Transverse colon (tissue), 4 donors: Measurements from ENCODE around the gene HSPA1L. TPM values are rescaled to one million over a fixed set of nuclear protein-coding genes. Genes with fewer than 3 reads are reported as not detected.
A peak's percentile ranks its signal among the peaks of the same experiment; 100 is the strongest.

ENCODE experiments used
- DNase-seq: peaks from one replicate; pipeline ENCODE4 v3.0.0-alpha.2; 2019
- H3K27ac ChIP-seq, 4 donors: fragments of 200-600 bp; sonication (generic); 2 replicates each; pipeline ENCODE4 v1.5.1; 2016 to 2018; ENCODE audit warnings: inconsistent platforms in 4 of 4
- H3K27me3 ChIP-seq: fragments of 200-600 bp; sonication (generic); 2 replicates; pipeline ENCODE4 v1.5.1; 2017; ENCODE audit warnings: inconsistent platforms
- H3K36me3 ChIP-seq, 4 donors: fragments of 200-600 bp; sonication (generic); 2 replicates each; pipeline ENCODE4 v1.5.1; 2017 to 2019; ENCODE audit warnings: inconsistent platforms in 4 of 4
- H3K4me1 ChIP-seq, 4 donors: fragments of 200-600 bp; sonication (generic); 2 replicates each; pipeline ENCODE4 v1.5.1; 2017 to 2020; ENCODE audit warnings: inconsistent platforms in 4 of 4
- H3K4me3 ChIP-seq, 4 donors: fragments of 200-600 bp; sonication (generic); 1 replicate in 1 of 4; 2 replicates in 3 of 4; pipeline versions ENCODE4 v1.5.1 to v1.6.1; 2017 to 2019; ENCODE audit warnings: inconsistent platforms in 4 of 4
- H3K9me3 ChIP-seq, 2 donors: fragments of 200-600 bp; sonication (generic); 2 replicates each; pipeline ENCODE4 v1.5.1; 2017 to 2019; ENCODE audit warnings: inconsistent platforms in 2 of 2
- CTCF ChIP-seq, 5 experiments: fragments of 200-600 bp in 3 of 5; fragments of 450-650 bp in 2 of 5; sonication (generic) in 3 of 5; IDR thresholded peaks; 1 replicate in 2 of 5; 2 replicates in 3 of 5; pipeline ENCODE4 v1.5.1; 2016 to 2017; ENCODE audit warnings: antibody characterized with exemption in 5 of 5, inconsistent platforms in 3 of 5, mild to moderate bottlenecking in 2 of 5, moderate library complexity in 1 of 5
- EP300 ChIP-seq: sonication (generic); formaldehyde crosslinking; IDR thresholded peaks from one replicate; pipeline ENCODE4 v1.6.1; 2017; ENCODE audit warnings: antibody characterized with exemption, low read depth
- POLR2A ChIP-seq: fragments of 450-650 bp; IDR thresholded peaks from one replicate; pipeline ENCODE4 v1.6.1; 2016; ENCODE audit warnings: antibody characterized with exemption, mild to moderate bottlenecking, moderate library complexity
- POLR2AphosphoS5 ChIP-seq, 3 donors: sonication (generic); formaldehyde crosslinking; IDR thresholded peaks; one replicate each; pipeline ENCODE4 v1.6.1; 2016; ENCODE audit warnings: antibody characterized with exemption in 3 of 3
- WGBS, 2 donors: methylation state at CpG; one replicate each; pipeline ENCODE4 v1.1.5; 2018; ENCODE audit warnings: low coverage in 1 of 2; 5-methylcytosine and 5-hydroxymethylcytosine counted together
- in situ Hi-C, 4 donors: fragments of 200-750 bp; cut with MboI; loops; one replicate each; pipeline versions ENCODE4 v1.15.0 to v1.15.1; 2017; ENCODE audit warnings: low sequenced_read_pairs in 3 of 4, low pct_ligation_motif_present in 1 of 4, low pct_unique_long_range_greater_than_20kb in 1 of 4
- intact Hi-C: fragments of 100-400 bp; cut with DNase I; formaldehyde crosslinking; loops from one replicate; pipeline ENCODE4 v1.15.1; 2023; ENCODE audit warnings: low total_unique reads
- total RNA-seq, 4 donors: library from RNA; depleted of rRNA; stranded (reverse); fragments of >200 nt; gene quantifications; one replicate each; pipeline ENCODE4 v1.1.0, GENCODE V29; 2016

Gene HSPA1L
- total RNA-seq, 4 donors from 2014 or later: 0.64 to 0.68 TPM; not detected in 2

GRCh38 chr6:31836047-31836473 lies 21.0 kb upstream of the HSPA1L start:
- in situ Hi-C loops: no loop called here
- no peak for TF ChIP-seq CTCF (IDR thresholded peaks at IDR 0.05)
- TF ChIP-seq EP300: no peak
- TF ChIP-seq POLR2AphosphoS5 (IDR thresholded peaks at IDR 0.05): no peak
- TF ChIP-seq POLR2A: no peak
- Histone ChIP-seq H3K9me3 (no peaks in the 10 kb centered on the region), H3K27me3 (no peaks in the 10 kb centered on the region), H3K27ac (peak overlapping the region; percentile 93 to 99 (median 97)), H3K4me1 (peaks cover 26 to 74% (median 58%) of the 10 kb centered on the region in 4 donors), H3K4me3 (peak overlapping the region in 3 of 4 donors; percentile 76 to 91 (median 89)), H3K36me3 (peaks cover 0 to 36% (median 16%) of the 10 kb centered on the region in 4 donors)
- 22 to 26% methylated on average over 6 to 14 of the region's 14 CpGs for WGBS, 2 donors
- intact Hi-C loops: loop anchor here (10.0 kb wide), 1 partner anchor 151 kb away; the partner anchor contains the start of gene LY6G5C
- DNase-seq: no peak

DNA sequence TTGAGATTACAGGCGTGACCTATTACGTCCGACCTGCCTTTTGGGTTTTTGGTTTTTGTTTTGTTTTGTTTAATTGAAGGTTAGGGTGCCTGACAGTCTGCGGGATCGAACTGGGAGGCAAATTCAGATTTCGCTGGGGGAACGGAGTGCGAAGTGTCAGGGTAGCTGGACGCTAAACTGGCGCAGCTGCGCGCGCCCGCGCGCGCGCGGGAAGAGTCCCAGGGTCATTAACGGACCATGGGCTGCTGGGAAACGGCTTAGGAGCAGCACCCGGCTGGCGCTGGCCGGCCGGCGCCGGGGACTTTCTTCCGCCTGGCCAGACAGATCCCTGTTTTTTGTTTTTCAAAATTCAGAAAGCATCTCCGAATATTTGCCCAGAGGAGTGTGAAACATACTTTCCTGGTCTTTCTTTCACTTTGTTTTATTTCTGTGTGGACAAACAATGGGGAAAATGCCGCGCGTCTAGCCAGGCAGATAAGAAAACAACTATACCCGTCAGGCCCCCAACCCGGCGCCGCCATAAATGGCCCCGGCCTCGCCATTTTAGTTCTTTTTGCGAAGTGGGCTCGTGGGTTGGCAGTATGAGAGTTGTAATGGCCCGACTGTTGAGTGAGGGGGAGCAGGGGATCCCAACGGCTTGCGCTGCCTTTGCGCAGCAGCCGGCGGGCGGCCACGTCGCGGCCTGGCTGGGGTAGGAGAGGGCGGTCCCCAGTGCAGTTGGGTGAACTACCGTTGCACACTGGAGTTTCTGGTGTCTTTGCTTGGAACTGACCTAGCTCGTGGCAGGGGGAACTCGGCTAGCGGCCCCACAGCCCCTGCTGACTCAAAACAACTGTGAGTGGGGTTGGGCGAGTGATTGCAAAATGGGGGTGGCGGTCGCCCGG lies 19.5 kb upstream of the HSPA1L start:
- no peaks in the 10 kb centered on the region for H3K27me3 ChIP-seq
- 0 to 1% methylated on average over 2 to 57 of the region's 59 CpGs for WGBS, 2 donors
- peak overlapping the region; percentile 76 to 91 (median 84) for H3K4me3 ChIP-seq
- peaks cover 0 to 21% (median 9%) of the 10 kb centered on the region in 4 donors for H3K36me3 ChIP-seq
- in situ Hi-C loops (no loop called here), intact Hi-C loops (loop anchor here (5.0 to 10.0 kb wide), 2 partner anchors 107 to 150 kb away; partner anchors contain the start of genes DDAH2 and LY6G5C)
- TF ChIP-seq EP300 (peak; percentile 12), CTCF (IDR thresholded peaks at IDR 0.05) (no peak), POLR2AphosphoS5 (IDR thresholded peaks at IDR 0.05) (peak; percentile 75 to 86 (median 75)), POLR2A (peak; percentile 78)
- no peaks in the 10 kb centered on the region for H3K9me3 ChIP-seq
- peaks cover 27 to 79% (median 62%) of the 10 kb centered on the region in 4 donors for H3K4me1 ChIP-seq
- peak overlapping the region; percentile 93 to 99 (median 97) for H3K27ac ChIP-seq
- peak; percentile 90 for DNase-seq

GRCh38 chr6:31831350-31832215 lies 16.5 kb upstream of the HSPA1L start:
- no peak for DNase-seq
- in situ Hi-C loops: no loop called here
- H3K4me3 ChIP-seq: peak overlapping the region in 2 of 4 donors; percentile 53 to 74

GRCh38 chr6:31830886-31831335 lies 15.8 kb upstream of the HSPA1L start:
- intact Hi-C loops: loop anchor here (5.0 to 10.0 kb wide), 2 partner anchors 104 to 146 kb away; partner anchors contain the start of genes DDAH2 and LY6G5C
- in situ Hi-C loops: no loop called here
- H3K36me3 ChIP-seq: no peaks in the 10 kb centered on the region
- peak overlapping the region; percentile 50 to 74 (median 54) for H3K4me3 ChIP-seq
- DNase-seq: no peak
- peaks cover 23 to 52% (median 40%) of the 10 kb centered on the region in 4 donors for H3K4me1 ChIP-seq
- H3K27ac ChIP-seq: peak overlapping the region; percentile 93 to 99 (median 97)
- no peaks in the 10 kb centered on the region for H3K27me3 ChIP-seq
- no peaks in the 10 kb centered on the region for H3K9me3 ChIP-seq
- TF ChIP-seq POLR2AphosphoS5 (IDR thresholded peaks at IDR 0.05): peak in 2 of 3 donors; percentile 30 to 53
- TF ChIP-seq CTCF (IDR thresholded peaks at IDR 0.05): no peak
- WGBS, 2 donors: 34 to 51% methylated on average over 4 to 6 of the region's 6 CpGs

More at GRCh38 chr6:31831350-31832215, 16.5 kb upstream of the HSPA1L start:
- TF ChIP-seq POLR2AphosphoS5 (IDR thresholded peaks at IDR 0.05) (peak in 2 of 3 donors; percentile 34 to 36), EP300 (no peak)
- WGBS, 2 donors: 60 to 75% methylated on average over 7 to 15 of the region's 15 CpGs
- intact Hi-C loops: loop anchor here (5.0 to 10.0 kb wide), 2 partner anchors 104 to 147 kb away; partner anchors contain the start of genes DDAH2 and LY6G5C
- Histone ChIP-seq H3K4me1 (peaks cover 23 to 52% (median 40%) of the 10 kb centered on the region in 4 donors), H3K9me3 (no peaks in the 10 kb centered on the region), H3K27me3 (no peaks in the 10 kb centered on the region), H3K36me3 (no peaks in the 10 kb centered on the region), H3K27ac (peak overlapping the region; percentile 93 to 99 (median 97))
